HT1080 (cell line): ENCODE measurements around the gene CXCL16. TPM values are rescaled to one million over a fixed set of nuclear protein-coding genes. Genes with fewer than 3 reads are reported as not detected.

ENCODE experiments used
- DNase-seq: peaks from one replicate; pipeline ENCODE4 v3.0.0-alpha.2; 2015; ENCODE audit warnings: low read depth
- polyA plus RNA-seq, 2 experiments: library from polyadenylated mRNA; depleted of rRNA; stranded (reverse); fragments of >200 nt; gene quantifications; 2 replicates each; pipeline ENCODE4 v1.2.3, GENCODE V29; 2015
- total RNA-seq: library from RNA; depleted of rRNA; stranded (reverse); fragments of >200 nt; shearing (Covaris generic); gene quantifications from 2 replicates; pipeline ENCODE4 v1.2.3, GENCODE V29; 2014; rRNA removed

CXCL16 gene, protein sequence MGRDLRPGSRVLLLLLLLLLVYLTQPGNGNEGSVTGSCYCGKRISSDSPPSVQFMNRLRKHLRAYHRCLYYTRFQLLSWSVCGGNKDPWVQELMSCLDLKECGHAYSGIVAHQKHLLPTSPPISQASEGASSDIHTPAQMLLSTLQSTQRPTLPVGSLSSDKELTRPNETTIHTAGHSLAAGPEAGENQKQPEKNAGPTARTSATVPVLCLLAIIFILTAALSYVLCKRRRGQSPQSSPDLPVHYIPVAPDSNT
- total RNA-seq: 0.40 and 1.0 TPM in 2 replicates
- 2.6 and 2.9 TPM in 2 replicates for polyA plus RNA-seq (2015; cell fraction: cytosol; rRNA removed)
- polyA plus RNA-seq (2015; cell fraction: nucleus; rRNA removed): 2.0 and 3.1 TPM in 2 replicates

DNA sequence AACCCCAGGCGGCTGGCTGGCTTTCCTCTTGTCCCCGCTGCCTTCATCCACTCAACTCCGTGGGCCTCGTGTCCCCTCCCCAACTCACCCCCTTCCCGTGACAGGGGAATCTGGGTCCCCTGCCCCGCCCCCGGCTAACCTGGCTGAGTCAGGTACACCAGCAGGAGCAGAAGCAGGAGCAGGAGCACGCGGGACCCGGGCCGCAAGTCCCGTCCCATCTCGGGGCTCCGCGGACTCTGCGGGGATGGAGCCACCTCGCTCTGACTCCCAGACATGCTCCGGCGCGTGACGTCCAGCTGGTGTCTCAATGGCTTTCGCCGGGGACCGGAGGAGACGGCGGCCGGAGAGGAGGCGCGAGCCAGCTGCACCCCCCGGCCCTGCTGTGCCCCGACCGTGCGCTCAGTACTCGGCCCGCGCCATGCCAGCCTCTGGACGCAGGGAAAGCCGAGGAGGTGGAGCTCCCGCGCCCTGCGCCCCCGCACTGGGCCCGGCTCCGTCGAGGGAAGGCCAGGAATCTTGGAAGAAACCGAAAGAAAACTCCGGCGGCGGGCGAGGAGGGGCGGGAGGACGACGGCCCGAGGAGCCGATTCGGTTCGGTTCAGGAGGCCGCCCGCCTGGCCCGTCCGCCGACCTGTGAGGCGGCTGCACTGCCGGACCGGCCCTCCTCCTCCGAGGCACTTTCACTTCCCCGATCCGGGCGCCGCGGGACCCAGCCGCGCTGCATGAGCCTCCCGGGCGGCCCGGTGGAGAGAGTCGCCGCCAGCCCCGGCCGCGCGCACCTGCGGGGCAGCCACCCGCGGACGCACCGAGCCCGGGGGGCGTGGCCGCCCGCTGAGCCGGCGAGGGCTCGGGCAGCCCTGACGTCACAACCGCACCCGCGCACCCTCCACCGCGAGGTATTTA is at the start of gene CXCL16, which contains the start of gene ZMYND15:
TSS of gene CXCL16 (minus strand) at position 807 of the 903 bp plus-strand sequence. CDS start at position 218, 589 bp downstream.
TSS of gene ZMYND15 (plus strand) at position 712 of the 903 bp plus-strand sequence. CDS start 716 bp downstream, outside the sequence.
- no peak for DNase-seq

- DNase-seq: no peak
Measured at GRCh38 chr17:4788807-4789700, 49.3 kb upstream of the CXCL16 start, which contains the start of gene GLTPD2. TSS of gene GLTPD2 (plus strand) at chr17:4788964. CDS start at chr17:4789012, 48 bp downstream.

DNA sequence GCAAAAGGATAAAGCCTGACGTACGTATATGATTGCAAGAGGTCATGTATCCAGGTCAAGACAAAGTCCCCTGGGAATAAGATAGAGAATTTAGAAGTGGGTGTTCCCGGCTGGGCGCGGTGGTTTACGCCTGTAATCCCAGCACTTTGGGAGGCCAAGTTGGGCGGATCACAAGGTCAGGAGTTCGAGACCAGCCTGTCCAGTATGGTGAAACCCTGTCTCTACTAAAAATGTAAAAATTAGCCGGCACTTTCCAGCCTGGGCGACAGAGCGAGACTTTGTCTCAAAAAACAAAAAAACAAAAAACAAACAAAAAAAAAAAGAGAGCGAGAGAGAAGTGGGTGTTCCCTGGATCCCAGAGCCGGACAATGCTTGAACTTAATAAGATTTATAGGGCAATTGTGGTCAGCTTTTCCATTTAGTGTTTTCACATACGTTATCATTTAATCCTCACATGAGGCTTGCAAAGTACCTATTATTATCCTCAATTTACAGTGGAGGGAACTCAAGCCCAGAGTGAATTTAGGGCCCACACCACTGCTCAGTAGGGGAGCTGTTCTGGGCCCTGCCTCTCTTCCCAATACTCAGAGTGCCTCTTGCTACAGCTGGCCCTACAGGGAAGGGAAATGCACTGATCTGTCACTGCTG is 48.6 kb upstream of the CXCL16 start:
- DNase-seq: no peak

DNA sequence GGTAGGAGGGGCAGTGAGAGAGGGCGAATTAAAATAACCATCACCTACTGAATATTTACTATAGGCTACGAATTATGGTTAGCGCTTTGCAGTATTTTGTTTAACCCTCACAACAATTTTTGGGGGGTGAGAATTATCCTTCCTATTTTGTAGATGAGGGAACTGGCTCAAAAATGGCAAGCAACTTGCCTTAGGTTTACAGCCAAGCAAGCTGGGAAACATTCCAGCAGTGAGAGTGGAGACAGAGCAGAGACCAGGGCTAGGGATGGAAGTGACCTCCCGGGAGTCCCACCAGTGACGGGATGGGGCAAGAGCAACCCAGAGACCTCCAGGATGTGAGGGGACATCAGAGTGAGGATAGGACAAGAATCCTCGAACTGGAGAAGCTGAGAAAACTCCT is 46.8 kb upstream of the CXCL16 start:
- DNase-seq: no peak

DNA sequence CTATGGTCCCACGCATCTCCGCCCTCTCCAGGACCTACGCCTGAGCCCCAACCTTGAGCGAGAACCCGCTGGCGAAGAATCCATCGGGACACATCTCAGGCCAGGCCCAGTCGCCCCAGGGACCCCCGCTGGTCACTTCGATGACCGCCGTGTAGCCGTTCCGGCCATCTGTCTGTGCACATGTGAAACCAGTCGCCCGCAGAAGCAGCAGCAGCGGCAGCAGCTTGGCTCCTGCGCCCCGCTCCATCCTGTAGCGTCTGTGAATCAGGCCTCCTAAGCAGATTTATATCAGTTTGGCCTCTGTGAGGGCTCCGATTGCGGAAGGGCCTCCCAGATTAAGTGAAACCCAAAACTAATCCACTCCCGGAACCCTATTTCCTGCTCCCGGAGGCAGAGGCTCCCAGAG is 46.4 kb upstream of the CXCL16 start, which contains the start of gene VMO1:
TSS of gene VMO1 (minus strand) at position 259 of the 406 bp plus-strand sequence. CDS start at position 247, 12 bp downstream.
- DNase-seq: no peak

DNA sequence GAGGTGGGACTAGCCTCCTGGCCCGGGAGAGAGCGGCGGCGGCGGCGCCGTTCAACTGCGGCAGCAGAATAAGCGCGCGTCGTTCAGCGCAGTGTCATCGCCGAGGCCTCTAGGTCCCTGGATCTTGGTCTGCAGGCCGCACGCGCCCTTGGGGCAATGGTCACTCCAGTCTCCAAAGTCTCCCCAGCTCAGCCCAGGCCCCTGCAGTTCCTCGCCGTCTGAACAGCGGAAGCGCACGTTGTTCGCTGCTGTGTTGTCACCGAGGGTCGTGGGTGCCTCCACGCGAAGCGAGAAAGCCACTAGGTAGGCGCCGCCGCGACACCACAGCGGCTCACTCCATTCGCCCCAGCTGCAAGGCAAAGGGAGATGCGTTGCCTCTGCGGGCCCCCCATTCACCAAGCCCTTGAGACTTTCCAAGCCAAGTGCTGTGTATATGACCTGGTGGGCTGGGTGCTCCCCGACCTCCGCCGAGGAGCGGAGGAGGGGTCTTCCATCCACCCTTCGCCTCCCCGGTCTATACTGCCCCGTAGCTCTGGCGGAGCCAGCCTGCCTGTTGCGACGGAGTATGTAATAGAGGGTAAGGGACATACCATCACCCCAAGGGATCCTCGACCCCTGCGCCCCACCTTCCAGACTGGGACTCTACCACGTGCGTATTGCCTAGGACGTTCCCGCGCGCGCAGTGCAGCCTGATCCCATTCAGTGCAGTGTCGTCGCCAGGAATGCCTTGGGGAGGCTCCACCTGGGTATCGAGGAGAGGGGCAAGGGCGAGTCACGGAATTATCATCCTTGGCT is 45.8 kb upstream of the CXCL16 start:
- no peak for DNase-seq

DNA sequence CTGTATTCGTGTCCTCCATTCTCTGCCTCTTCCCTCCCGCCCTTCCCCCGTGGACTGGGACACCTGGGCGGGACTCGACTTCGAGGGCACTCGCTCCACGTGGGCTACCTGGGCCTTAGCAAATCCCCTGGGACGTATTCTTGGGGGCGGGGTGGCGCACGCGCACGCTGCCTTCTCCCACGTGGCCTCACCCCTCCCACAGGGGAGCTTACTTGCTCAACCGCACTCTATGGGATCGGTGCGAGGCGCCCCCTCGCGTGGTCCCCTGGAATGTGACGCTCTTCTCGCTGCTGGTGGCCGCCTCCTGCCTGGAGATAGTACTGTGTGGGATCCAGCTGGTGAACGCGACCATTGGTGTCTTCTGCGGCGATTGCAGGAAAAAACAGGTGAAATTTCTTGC is 42.9 kb upstream of the CXCL16 start:
- no peak for DNase-seq

GRCh38 chr17:4780325-4780955 is 40.7 kb upstream of the CXCL16 start:
- DNase-seq: no peak

DNA sequence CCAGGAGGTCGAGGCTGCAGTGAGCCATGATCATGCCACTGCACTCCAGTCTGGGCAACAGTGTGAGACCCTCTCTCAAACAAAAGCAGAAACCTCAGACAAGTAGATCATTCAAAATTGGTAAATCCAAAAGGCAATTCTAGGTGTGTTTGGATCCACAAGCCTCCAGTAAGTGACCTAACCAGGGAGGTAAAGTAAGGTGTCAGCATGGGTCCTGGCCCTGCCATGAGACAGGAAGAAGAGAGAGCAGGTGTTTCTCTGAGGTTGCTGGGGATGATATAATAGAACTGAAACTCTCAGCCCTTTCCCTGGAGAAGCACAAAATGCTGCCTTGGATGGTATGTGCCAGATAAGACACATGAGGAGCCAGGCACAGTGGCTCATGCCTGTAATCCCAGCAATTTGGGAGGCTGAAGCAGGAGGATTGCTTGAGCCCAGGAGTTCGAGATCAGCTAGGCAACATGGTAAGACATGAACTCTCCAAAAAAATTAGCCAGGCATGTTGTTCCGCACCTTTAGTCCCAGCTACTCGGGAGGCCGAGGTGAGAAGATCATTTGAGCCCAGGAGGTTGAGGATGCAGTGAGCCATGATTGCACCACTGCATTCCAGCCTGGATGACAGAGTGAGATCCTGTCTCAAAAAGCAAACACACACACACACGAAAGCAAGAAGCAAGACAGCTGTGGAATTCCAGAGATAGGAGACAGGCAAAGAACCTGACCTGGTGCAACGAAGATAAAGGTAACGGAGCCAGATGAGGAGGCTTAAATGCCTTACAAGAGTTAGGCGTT is 38.4 kb upstream of the CXCL16 start:
- DNase-seq: no peak

GRCh38 chr17:4772235-4772613 is 32.5 kb upstream of the CXCL16 start:
- no peak for DNase-seq

- no peak for DNase-seq
Measured at GRCh38 chr17:4771519-4772234, 31.9 kb upstream of the CXCL16 start, which contains the start of gene TM4SF5. TSS of gene TM4SF5 (plus strand) at chr17:4771886. CDS start at chr17:4771923, 37 bp downstream.

DNA sequence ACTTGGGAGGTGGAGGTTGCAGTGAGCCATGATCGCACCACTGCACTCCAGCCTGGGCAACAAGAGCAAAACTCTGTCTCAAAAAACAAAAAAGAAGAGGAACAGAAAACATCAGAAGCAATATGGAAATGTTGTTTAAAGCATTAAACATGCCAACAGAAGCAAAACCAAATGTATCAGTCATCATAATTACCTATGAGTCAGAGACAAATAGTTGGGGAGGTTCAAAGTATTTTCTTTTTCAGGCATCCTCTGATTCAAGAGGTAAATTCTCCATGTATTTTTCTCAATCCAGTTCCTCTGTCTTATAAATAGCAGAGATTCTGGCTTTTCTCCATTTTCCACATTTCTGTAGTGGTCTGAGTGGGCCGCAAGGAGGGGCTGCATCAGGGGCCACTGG is 29.9 kb upstream of the CXCL16 start:
- no peak for DNase-seq

GRCh38 chr17:4768298-4768697 is 28.6 kb upstream of the CXCL16 start:
- DNase-seq: no peak

DNA sequence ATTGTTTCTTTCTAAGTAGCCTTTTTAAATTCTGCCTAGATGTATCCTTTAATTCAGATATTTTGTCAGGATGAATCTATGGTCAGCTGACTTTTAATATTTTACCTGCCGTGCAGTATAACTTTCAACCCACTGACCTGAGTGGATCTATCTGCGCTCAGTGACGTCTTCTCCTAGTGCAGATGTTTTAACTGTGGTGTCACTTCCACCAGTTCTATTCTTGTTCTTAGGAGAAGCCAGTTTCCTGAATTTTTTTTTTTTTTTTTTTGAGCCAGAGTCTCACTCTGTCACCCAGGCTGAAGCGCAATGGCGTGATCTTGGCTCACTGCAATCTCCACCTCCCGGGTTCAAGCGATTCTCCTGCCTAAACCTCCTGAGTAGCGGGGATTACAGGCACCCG is 27.0 kb upstream of the CXCL16 start:
- DNase-seq: no peak

DNA sequence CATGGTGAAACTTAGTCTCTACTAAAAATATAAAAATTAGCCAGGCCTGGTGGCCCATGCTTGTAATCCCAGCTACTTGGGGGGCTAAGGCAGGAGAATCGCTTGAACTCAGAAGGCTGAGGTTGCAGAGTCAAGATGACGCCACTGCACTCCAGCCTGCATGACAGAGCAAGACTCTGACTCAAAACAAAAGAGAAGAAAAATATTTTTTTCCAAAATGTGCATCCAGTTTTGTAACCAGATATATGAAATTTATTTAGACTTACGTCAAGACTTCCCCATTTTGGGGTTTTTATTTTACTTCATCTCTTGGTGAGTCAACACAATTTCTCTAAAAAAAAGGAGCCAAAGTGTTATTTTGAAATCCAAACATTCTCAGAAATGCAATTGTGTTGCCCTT is 26.5 kb upstream of the CXCL16 start:
- DNase-seq: no peak

- no peak for DNase-seq
Measured at GRCh38 chr17:4764595-4764994, 24.9 kb upstream of the CXCL16 start.

DNA sequence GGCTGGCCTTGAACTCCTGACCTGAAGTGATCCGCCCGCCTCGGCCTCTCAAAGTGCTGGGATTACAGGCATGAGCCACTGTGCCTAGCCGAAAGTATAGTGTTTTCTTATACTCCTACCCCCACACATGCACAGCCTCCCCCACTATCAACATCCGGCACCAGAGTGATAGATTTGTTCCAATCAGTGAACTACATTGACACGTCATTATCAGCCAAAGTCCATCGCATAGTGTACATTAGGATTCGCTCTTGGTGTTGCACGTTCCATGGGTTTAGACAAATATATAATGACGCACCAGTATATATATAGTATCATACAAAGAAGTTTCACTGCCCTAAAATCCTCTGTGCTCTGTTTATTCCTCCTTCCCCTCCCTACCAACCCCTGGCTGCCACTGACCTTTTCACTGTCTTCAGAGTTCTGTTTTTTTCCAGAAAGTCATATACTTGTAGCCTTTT is 20.1 kb upstream of the CXCL16 start:
- no peak for DNase-seq
